HEK293 (cell line): ENCODE measurements around the gene LZTFL1.

ENCODE experiments used
- CTCF ChIA-PET: fragments of 350-600 bp; formaldehyde crosslinking; extraction: SDS; loops from one replicate; lab custom pipeline; 2021; ENCODE audit warnings: antibody characterized with exemption; lab: Yijun Ruan, JAX
- POLR2A ChIA-PET: fragments of 300-600 bp; formaldehyde crosslinking; extraction: SDS; loops from one replicate; lab custom pipeline; 2020; ENCODE audit warnings: antibody characterized with exemption, inconsistent platforms; lab: Yijun Ruan, JAX
- H3K27ac ChIP-seq: fragments of 200-500 bp; sonication (Bioruptor generic); 2 replicates; pipeline ENCODE4 v1.5.1; 2014; ENCODE audit warnings: low read depth, low read length, control low read depth, inconsistent platforms; ENCODE audit errors: extremely low read depth
- H3K36me3 ChIP-seq, 2 experiments: fragments of 200-500 bp in 1 of 2; sonication (Bioruptor generic) in 1 of 2; 1 replicate in 1 of 2; 2 replicates in 1 of 2; pipeline ENCODE4 v1.5.1; 2014 to 2017; ENCODE audit warnings: inconsistent platforms in 2 of 2, low read length in 2 of 2; ENCODE audit not compliant: control insufficient read depth in 2 of 2, insufficient read depth in 1 of 2
- H3K4me1 ChIP-seq: fragments of 200-500 bp; sonication (Bioruptor generic); 2 replicates; pipeline ENCODE4 v1.5.1; 2014; ENCODE audit warnings: mild to moderate bottlenecking, low read length, inconsistent platforms; ENCODE audit not compliant: control insufficient read depth, insufficient read depth
- H3K4me3 ChIP-seq: 2 replicates; pipeline ENCODE4 v1.5.1; 2011; ENCODE audit warnings: low read depth, mild to moderate bottlenecking, control low read depth, low read length, moderate library complexity
- H3K9me3 ChIP-seq: fragments of 200-500 bp; sonication (Bioruptor generic); 2 replicates; pipeline ENCODE4 v1.5.1; 2014; ENCODE audit warnings: low read depth, low read length, inconsistent platforms; ENCODE audit not compliant: control insufficient read depth, insufficient read depth
- FEZF1 ChIP-seq: fragments of 450-650 bp; formaldehyde crosslinking; IDR thresholded peaks from 2 replicates; pipeline ENCODE4 v1.5.1; 2016; ENCODE audit warnings: missing biosample characterization, missing genetic modification characterization
- RBAK ChIP-seq: fragments of 450-650 bp; formaldehyde crosslinking; IDR thresholded peaks from 2 replicates; pipeline ENCODE4 v1.5.1; 2016; ENCODE audit warnings: missing biosample characterization, missing genetic modification characterization
- REST ChIP-seq: fragments of 450-650 bp; formaldehyde crosslinking; IDR thresholded peaks from 2 replicates; pipeline ENCODE4 v1.5.1; 2016; ENCODE audit warnings: missing biosample characterization, missing genetic modification characterization
- ZNF10 ChIP-seq: fragments of 450-650 bp; formaldehyde crosslinking; IDR thresholded peaks from 2 replicates; pipeline ENCODE4 v1.5.1; 2017; ENCODE audit warnings: missing biosample characterization, missing genetic modification characterization
- ZNF121 ChIP-seq: fragments of 450-650 bp; formaldehyde crosslinking; IDR thresholded peaks from 2 replicates; pipeline ENCODE4 v1.5.1; 2016; ENCODE audit warnings: missing biosample characterization, missing genetic modification characterization
- ZNF211 ChIP-seq: fragments of 450-650 bp; formaldehyde crosslinking; IDR thresholded peaks from 2 replicates; pipeline ENCODE4 v1.5.1; 2016; ENCODE audit warnings: low read depth, missing biosample characterization, missing genetic modification characterization
- ZNF335 ChIP-seq: fragments of 450-650 bp; formaldehyde crosslinking; conservative IDR thresholded peaks from 2 replicates; pipeline ENCODE4 v1.5.1; 2016; ENCODE audit warnings: missing biosample characterization, missing genetic modification characterization
- ZNF404 ChIP-seq: fragments of 450-650 bp; formaldehyde crosslinking; IDR thresholded peaks from 2 replicates; pipeline ENCODE4 v1.5.1; 2017; ENCODE audit warnings: missing biosample characterization, missing genetic modification characterization
- ZNF549 ChIP-seq: fragments of 450-650 bp; IDR thresholded peaks from 2 replicates; pipeline ENCODE4 v1.5.1; 2018; ENCODE audit warnings: missing biosample characterization, missing genetic modification characterization, mild to moderate bottlenecking, inconsistent platforms, moderate library complexity
- ZNF660 ChIP-seq: fragments of 450-650 bp; IDR thresholded peaks from 2 replicates; pipeline ENCODE4 v1.5.1; 2018; ENCODE audit warnings: missing biosample characterization, mild to moderate bottlenecking, missing genetic modification characterization
- ZNF664 ChIP-seq: fragments of 450-650 bp; formaldehyde crosslinking; IDR thresholded peaks from 2 replicates; pipeline ENCODE4 v1.5.1; 2016; ENCODE audit warnings: missing biosample characterization, missing genetic modification characterization
- TF ChIP-seq, protein P1 (sequence below): fragments of 450-650 bp; formaldehyde crosslinking; conservative IDR thresholded peaks from 2 replicates; pipeline ENCODE4 v1.5.1; 2016; ENCODE audit warnings: low read depth, missing biosample characterization, missing genetic modification characterization
- TF ChIP-seq, protein P2 (sequence below): fragments of 450-650 bp; formaldehyde crosslinking; IDR thresholded peaks from 2 replicates; pipeline ENCODE4 v1.5.1; 2016; ENCODE audit warnings: missing biosample characterization, missing genetic modification characterization
- TF ChIP-seq, protein P3 (sequence below): fragments of 450-650 bp; formaldehyde crosslinking; IDR thresholded peaks from 2 replicates; pipeline ENCODE4 v1.5.1; 2016; ENCODE audit warnings: missing biosample characterization, missing genetic modification characterization, borderline replicate concordance
- TF ChIP-seq, protein P4 (sequence below): fragments of 450-650 bp; formaldehyde crosslinking; IDR thresholded peaks from 2 replicates; pipeline ENCODE4 v1.5.1; 2016; ENCODE audit warnings: missing biosample characterization, missing genetic modification characterization

Gene LZTFL1

DNA sequence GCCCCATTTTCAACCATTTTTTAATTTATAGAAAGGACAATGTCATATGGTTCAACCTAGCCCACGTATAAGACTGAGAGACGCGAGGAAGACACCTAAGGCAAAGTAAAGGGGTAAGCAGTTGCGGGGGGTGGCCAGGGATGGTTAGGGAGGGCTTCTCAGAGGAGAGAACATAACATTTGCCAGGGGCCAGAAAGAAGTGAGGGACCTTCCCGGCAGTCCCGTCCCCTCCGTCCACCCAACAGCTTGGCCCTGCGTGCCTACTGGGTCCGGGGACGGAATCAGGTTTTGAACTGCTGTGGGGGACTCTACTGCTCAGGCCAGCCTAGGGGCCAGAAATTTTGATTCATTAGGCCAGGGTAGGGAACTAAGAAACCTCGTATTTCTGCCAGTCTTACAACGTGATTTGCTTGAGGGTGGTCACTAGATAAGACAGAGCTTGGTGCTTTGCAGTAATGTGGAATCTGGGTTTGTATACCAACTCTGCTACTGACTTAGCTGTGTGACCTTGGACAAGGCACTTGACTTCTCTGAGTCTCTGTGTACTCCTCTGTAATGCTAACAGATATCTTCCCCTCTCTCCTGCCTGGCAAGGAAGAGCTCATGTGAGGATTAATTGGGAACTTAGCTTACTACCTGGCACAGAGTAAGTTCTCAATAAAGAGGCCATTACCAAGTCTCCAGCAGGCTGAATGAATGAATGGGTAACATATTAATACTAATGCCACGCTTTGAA is 44.8 kb downstream of the LZTFL1 start:
- no peak overlapping the region for H3K27ac ChIP-seq
- ChIA-PET POLR2A (no interaction called here), CTCF (interaction anchor here (0.6 kb wide), 1 partner anchor 759 kb away, joined by 3 read pairs; no protein-coding TSS in a partner anchor)
- no peaks in the 10 kb centered on the region for H3K9me3 ChIP-seq
- no peaks in the 10 kb centered on the region for H3K36me3 ChIP-seq
- no peaks in the 10 kb centered on the region for H3K4me1 ChIP-seq
- no peak overlapping the region for H3K4me3 ChIP-seq
- TF ChIP-seq ZNF211 (tag by site-specific recombination) = no peak
- no peak for TF ChIP-seq ZNF660 (tag by site-specific recombination)
- no peak for TF ChIP-seq REST
- no peak for TF ChIP-seq RBAK (tag by site-specific recombination)
- TF ChIP-seq, protein P1, sequence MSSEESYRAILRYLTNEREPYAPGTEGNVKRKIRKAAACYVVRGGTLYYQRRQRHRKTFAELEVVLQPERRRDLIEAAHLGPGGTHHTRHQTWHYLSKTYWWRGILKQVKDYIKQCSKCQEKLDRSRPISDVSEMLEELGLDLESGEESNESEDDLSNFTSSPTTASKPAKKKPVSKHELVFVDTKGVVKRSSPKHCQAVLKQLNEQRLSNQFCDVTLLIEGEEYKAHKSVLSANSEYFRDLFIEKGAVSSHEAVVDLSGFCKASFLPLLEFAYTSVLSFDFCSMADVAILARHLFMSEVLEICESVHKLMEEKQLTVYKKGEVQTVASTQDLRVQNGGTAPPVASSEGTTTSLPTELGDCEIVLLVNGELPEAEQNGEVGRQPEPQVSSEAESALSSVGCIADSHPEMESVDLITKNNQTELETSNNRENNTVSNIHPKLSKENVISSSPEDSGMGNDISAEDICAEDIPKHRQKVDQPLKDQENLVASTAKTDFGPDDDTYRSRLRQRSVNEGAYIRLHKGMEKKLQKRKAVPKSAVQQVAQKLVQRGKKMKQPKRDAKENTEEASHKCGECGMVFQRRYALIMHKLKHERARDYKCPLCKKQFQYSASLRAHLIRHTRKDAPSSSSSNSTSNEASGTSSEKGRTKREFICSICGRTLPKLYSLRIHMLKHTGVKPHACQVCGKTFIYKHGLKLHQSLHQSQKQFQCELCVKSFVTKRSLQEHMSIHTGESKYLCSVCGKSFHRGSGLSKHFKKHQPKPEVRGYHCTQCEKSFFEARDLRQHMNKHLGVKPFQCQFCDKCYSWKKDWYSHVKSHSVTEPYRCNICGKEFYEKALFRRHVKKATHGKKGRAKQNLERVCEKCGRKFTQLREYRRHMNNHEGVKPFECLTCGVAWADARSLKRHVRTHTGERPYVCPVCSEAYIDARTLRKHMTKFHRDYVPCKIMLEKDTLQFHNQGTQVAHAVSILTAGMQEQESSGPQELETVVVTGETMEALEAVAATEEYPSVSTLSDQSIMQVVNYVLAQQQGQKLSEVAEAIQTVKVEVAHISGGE (tag by site-specific recombination) = no peak
- TF ChIP-seq ZNF549 (tag by site-specific recombination) = no peak
- no peak for TF ChIP-seq ZNF121
- TF ChIP-seq ZNF664 = no peak
- TF ChIP-seq, protein P2, sequence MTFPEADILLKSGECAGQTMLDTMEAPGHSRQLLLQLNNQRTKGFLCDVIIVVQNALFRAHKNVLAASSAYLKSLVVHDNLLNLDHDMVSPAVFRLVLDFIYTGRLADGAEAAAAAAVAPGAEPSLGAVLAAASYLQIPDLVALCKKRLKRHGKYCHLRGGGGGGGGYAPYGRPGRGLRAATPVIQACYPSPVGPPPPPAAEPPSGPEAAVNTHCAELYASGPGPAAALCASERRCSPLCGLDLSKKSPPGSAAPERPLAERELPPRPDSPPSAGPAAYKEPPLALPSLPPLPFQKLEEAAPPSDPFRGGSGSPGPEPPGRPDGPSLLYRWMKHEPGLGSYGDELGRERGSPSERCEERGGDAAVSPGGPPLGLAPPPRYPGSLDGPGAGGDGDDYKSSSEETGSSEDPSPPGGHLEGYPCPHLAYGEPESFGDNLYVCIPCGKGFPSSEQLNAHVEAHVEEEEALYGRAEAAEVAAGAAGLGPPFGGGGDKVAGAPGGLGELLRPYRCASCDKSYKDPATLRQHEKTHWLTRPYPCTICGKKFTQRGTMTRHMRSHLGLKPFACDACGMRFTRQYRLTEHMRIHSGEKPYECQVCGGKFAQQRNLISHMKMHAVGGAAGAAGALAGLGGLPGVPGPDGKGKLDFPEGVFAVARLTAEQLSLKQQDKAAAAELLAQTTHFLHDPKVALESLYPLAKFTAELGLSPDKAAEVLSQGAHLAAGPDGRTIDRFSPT (tag by site-specific recombination) = no peak
- TF ChIP-seq ZNF10 (tag by site-specific recombination) = no peak
- TF ChIP-seq, protein P3, sequence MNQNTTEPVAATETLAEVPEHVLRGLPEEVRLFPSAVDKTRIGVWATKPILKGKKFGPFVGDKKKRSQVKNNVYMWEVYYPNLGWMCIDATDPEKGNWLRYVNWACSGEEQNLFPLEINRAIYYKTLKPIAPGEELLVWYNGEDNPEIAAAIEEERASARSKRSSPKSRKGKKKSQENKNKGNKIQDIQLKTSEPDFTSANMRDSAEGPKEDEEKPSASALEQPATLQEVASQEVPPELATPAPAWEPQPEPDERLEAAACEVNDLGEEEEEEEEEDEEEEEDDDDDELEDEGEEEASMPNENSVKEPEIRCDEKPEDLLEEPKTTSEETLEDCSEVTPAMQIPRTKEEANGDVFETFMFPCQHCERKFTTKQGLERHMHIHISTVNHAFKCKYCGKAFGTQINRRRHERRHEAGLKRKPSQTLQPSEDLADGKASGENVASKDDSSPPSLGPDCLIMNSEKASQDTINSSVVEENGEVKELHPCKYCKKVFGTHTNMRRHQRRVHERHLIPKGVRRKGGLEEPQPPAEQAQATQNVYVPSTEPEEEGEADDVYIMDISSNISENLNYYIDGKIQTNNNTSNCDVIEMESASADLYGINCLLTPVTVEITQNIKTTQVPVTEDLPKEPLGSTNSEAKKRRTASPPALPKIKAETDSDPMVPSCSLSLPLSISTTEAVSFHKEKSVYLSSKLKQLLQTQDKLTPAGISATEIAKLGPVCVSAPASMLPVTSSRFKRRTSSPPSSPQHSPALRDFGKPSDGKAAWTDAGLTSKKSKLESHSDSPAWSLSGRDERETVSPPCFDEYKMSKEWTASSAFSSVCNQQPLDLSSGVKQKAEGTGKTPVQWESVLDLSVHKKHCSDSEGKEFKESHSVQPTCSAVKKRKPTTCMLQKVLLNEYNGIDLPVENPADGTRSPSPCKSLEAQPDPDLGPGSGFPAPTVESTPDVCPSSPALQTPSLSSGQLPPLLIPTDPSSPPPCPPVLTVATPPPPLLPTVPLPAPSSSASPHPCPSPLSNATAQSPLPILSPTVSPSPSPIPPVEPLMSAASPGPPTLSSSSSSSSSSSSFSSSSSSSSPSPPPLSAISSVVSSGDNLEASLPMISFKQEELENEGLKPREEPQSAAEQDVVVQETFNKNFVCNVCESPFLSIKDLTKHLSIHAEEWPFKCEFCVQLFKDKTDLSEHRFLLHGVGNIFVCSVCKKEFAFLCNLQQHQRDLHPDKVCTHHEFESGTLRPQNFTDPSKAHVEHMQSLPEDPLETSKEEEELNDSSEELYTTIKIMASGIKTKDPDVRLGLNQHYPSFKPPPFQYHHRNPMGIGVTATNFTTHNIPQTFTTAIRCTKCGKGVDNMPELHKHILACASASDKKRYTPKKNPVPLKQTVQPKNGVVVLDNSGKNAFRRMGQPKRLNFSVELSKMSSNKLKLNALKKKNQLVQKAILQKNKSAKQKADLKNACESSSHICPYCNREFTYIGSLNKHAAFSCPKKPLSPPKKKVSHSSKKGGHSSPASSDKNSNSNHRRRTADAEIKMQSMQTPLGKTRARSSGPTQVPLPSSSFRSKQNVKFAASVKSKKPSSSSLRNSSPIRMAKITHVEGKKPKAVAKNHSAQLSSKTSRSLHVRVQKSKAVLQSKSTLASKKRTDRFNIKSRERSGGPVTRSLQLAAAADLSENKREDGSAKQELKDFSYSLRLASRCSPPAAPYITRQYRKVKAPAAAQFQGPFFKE = no peak
- no peak for TF ChIP-seq ZNF335
- no peak for TF ChIP-seq FEZF1 (tag by site-specific recombination)
- no peak for TF ChIP-seq ZNF404 (tag by site-specific recombination)
- TF ChIP-seq, protein P4, sequence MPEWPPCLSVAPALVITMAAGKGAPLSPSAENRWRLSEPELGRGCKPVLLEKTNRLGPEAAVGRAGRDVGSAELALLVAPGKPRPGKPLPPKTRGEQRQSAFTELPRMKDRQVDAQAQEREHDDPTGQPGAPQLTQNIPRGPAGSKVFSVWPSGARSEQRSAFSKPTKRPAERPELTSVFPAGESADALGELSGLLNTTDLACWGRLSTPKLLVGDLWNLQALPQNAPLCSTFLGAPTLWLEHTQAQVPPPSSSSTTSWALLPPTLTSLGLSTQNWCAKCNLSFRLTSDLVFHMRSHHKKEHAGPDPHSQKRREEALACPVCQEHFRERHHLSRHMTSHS (tag by site-specific recombination) = no peak
- TF ChIP-seq, all 188 proteins: peak for 0
